Smooth muscle cell of the coronary artery (primary cell): ENCODE results near the gene RABGAP1L. TPM values are rescaled to one million over a fixed set of nuclear protein-coding genes. Genes with fewer than 3 reads are reported as not detected.

Experiments used
- total RNA-seq: library from RNA; depleted of rRNA; stranded (reverse); fragments of >200 nt; gene quantifications from 2 replicates; pipeline ENCODE4 v1.2.3, GENCODE V29; 2014; ENCODE audit warnings: low replicate concordance

RABGAP1L gene
- total RNA-seq = 29.2 and 42.7 TPM in 2 replicates

DNA sequence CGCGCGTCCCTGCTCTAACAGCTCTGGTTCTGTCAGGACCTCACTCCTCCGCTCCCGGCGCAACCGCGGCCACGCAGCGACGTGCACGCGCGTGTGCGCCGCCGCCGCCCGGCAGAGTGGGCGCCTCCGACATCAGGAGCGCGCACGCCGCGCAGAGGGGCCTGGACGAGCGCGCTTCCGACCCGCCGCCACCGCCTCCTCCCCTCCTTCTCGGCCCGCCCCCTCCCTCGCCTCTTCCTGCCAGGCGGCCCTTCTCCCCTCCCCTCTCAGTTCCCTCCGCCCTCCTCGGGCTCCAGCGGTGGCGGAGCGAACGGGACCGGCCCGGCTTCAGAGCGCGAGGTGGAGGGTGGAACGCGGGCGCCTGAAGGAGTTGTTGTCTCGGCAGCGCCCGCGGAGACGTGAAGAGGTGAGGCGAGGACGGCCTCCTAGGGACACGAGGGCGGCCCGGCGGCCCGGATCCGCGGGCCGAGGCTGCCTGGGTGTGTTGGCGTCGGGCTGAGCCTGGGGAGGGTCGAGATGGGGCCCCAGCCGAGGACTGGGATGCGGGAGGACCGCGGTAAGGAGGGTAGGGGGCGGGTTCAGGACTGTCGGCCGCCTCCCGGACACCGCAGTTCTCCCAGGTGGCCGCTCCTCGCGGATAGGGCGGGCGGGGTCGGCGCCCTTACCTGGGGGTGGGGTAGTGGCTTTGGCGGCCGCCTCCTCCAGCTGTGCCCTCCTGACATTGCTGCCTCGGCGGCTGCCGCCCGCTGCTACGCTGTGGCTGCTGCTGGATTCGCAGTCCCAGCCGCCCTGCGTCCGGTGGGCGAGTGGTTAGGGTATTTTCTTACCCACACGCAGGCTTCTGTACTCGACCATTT lies at the start of gene RABGAP1L:
Gene RABGAP1L, plus strand, starts transcription at position 269 of the 857 bp plus-strand sequence.

DNA sequence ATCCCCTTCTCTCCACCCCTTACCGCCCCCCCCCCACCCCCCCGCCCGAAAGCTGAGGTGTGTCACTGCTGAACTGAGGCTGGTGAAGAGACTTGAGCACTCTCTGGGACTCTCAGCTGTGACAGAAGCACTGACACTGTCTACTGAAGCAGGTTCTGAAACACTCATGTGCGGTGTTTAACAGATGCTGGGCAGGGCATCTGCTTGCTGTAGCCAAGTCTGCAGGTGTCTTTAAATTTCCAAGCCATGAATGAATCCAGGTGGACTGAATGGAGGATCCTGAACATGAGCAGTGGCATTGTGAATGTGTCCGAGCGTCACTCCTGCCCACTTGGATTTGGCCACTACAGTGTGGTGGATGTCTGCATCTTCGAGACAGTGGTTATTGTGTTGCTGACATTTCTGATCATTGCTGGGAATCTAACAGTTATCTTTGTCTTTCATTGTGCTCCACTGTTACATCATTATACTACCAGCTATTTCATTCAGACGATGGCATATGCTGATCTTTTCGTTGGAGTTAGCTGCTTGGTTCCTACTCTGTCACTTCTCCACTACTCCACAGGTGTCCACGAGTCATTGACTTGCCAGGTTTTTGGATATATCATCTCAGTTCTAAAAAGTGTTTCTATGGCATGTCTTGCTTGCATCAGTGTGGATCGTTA lies 288.7 kb downstream of the RABGAP1L start, which contains the start of gene GPR52:
Gene GPR52, plus strand, starts transcription at position 99 of the 665 bp plus-strand sequence. Its CDS starts 148 bp downstream, at position 247.

DNA sequence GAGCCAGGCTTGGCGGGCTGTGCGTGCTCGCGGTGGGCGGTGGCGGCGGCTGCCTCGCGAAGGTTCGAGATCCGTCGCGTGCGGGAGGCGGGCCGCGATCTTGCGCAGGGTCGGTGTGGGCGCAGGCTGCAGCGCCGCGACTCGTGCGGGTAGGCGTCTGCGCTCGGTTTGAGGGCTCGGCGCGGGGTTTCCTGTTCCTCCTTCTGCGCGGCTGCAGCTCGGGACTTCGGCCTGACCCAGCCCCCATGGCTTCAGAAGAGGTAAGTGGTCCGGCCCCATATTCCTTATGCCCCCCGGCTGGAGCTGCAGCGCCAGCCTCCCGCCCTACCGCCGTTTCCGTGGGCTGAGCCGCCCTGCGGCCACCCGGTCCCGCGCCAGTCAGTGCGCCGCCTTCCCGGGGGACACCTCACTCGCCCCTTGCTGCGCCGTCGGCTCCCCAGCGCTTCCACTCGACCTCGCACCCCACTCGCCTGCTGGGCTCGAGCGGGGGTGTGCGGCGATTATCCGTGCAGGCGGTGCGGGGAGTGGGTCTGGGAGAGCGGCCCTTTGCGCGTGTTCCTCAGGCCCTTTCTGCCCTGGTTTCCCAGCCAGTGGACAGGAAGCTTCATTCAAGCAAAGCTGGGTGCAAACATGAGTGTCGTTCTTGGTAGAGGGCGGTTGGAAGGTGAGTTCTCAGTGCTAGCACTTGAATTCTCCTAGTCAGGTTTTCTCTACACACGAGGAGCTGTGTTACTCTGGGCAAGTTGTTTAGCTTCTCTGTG lies 840.8 kb downstream of the RABGAP1L start, which contains the start of gene CACYBP:
Gene CACYBP, plus strand, starts transcription at position 12 of the 761 bp plus-strand sequence. Its CDS starts 234 bp downstream, at position 246.

DNA sequence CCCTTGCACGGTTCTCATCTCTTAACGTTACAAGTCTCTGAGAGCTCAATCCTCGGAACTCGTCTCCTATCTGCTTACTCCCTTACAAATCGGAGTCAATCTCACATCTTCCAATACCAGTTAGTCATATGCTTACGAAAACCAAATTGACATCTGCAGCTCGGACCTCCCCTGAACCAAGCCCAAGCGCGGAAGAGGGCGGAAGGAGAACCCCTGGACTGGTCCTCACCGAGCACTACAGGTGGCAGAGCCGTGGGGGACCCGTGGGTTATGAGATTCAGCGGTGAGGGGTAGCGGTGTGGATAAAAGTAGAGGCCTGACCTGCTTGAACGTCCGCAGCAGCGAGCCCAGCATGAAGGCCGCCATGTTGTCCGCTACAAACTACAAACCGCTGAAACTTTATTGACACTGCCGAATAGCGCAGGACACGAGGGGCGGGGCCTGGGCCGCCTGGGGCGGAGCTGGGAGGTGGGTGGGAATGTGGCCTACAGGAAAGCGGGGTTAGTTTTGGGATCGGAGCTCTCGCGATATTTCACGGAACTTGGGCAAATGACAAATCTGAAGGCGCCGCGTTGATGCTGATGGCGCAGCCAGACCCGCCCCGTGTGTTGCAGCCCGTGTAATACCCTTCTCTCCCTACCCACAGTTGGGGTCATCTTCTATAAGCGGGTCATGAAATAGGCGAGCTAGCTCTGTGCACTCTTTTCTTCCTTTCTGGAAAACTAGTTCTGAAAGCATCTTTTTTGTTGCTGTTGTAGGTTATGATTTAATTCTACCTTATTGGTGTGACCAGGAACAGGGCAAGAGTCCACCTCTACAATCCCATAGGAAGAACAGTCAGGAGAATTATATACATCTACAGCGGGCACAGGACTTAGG lies 864.0 kb downstream of the RABGAP1L start, which contains the start of gene MRPS14:
Gene MRPS14, minus strand, starts transcription at position 383 of the 879 bp plus-strand sequence. Its CDS starts 17 bp downstream, at position 366.

Other genes starting within 250 kb of the RABGAP1L start
- not detected in 2 replicates for gene SERPINC1, start 242.2 kb upstream of the RABGAP1L start, total RNA-seq
- gene RC3H1, start 137.2 kb upstream of the RABGAP1L start, total RNA-seq = 9.8 and 11.9 TPM in 2 replicates